ENCODE data around the gene CXCL5.

Gene CXCL5

GRCh38 chr4:73947239-73947985 is 51.1 kb downstream of the CXCL5 start:
- no peak for DNase-seq (ENCODE audit: low read depth)
- H3K4me3 ChIP-seq (ENCODE audit: low read depth, low read length) = no peak overlapping the region
- TF ChIP-seq, protein P1, sequence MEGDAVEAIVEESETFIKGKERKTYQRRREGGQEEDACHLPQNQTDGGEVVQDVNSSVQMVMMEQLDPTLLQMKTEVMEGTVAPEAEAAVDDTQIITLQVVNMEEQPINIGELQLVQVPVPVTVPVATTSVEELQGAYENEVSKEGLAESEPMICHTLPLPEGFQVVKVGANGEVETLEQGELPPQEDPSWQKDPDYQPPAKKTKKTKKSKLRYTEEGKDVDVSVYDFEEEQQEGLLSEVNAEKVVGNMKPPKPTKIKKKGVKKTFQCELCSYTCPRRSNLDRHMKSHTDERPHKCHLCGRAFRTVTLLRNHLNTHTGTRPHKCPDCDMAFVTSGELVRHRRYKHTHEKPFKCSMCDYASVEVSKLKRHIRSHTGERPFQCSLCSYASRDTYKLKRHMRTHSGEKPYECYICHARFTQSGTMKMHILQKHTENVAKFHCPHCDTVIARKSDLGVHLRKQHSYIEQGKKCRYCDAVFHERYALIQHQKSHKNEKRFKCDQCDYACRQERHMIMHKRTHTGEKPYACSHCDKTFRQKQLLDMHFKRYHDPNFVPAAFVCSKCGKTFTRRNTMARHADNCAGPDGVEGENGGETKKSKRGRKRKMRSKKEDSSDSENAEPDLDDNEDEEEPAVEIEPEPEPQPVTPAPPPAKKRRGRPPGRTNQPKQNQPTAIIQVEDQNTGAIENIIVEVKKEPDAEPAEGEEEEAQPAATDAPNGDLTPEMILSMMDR (IDR thresholded peaks at IDR 0.05; ENCODE audit: low read depth, low read length, missing control alignments) = no peak

GRCh38 chr4:73945674-73946449 is 52.6 kb downstream of the CXCL5 start:
- DNase-seq (ENCODE audit: low read depth) = no peak
- TF ChIP-seq, protein P1 (IDR thresholded peaks at IDR 0.05; ENCODE audit: low read depth, low read length, missing control alignments) = no peak
- H3K4me3 ChIP-seq (ENCODE audit: low read depth, low read length) = no peak overlapping the region
